Gastroesophageal sphincter (tissue), 3 donors: Measurements from ENCODE around the gene CAPN12.

Experiments used
- EP300 ChIP-seq: sonication (generic); formaldehyde crosslinking; IDR thresholded peaks from one replicate; pipeline ENCODE4 v1.6.1; 2017; ENCODE audit warnings: antibody characterized with exemption, mild to moderate bottlenecking
- POLR2A ChIP-seq, 2 donors: fragments of 450-650 bp; IDR thresholded peaks; one replicate each; pipeline ENCODE4 v1.6.1; 2017; ENCODE audit warnings: antibody characterized with exemption in 2 of 2, mild to moderate bottlenecking in 2 of 2, moderate library complexity in 1 of 2
- POLR2AphosphoS5 ChIP-seq: sonication (generic); formaldehyde crosslinking; IDR thresholded peaks from one replicate; pipeline ENCODE4 v1.6.1; 2017; ENCODE audit warnings: antibody characterized with exemption
- TF ChIP-seq, protein P1 (sequence below), 4 experiments: fragments of 200-600 bp in 2 of 4; fragments of 450-650 bp in 2 of 4; sonication (generic) in 1 of 4; IDR thresholded peaks; one replicate each; pipeline ENCODE4 v1.5.1; 2017 to 2019; ENCODE audit warnings: antibody characterized with exemption in 4 of 4, mild to moderate bottlenecking in 2 of 4, moderate library complexity in 2 of 4

- TF ChIP-seq, protein P1, sequence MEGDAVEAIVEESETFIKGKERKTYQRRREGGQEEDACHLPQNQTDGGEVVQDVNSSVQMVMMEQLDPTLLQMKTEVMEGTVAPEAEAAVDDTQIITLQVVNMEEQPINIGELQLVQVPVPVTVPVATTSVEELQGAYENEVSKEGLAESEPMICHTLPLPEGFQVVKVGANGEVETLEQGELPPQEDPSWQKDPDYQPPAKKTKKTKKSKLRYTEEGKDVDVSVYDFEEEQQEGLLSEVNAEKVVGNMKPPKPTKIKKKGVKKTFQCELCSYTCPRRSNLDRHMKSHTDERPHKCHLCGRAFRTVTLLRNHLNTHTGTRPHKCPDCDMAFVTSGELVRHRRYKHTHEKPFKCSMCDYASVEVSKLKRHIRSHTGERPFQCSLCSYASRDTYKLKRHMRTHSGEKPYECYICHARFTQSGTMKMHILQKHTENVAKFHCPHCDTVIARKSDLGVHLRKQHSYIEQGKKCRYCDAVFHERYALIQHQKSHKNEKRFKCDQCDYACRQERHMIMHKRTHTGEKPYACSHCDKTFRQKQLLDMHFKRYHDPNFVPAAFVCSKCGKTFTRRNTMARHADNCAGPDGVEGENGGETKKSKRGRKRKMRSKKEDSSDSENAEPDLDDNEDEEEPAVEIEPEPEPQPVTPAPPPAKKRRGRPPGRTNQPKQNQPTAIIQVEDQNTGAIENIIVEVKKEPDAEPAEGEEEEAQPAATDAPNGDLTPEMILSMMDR (IDR thresholded peaks at IDR 0.05): no peak
- no peak for TF ChIP-seq POLR2A (IDR thresholded peaks at IDR 0.05)
- no peak for TF ChIP-seq POLR2AphosphoS5
- TF ChIP-seq EP300: no peak
These were observed 6.9 kb downstream of the CAPN12 start for GRCh38 chr19:38737281-38737865.
